Sigmoid colon (tissue), 4 donors: ENCODE measurements around the gene ODAD3.

Experiments
- POLR2A ChIP-seq, 2 donors: fragments of 450-650 bp; IDR thresholded peaks; one replicate each; pipeline ENCODE4 v1.6.1; 2016; ENCODE audit warnings: antibody characterized with exemption in 2 of 2, mild to moderate bottlenecking in 2 of 2, moderate library complexity in 2 of 2
- POLR2AphosphoS5 ChIP-seq, 4 donors: sonication (generic); formaldehyde crosslinking; IDR thresholded peaks; one replicate each; pipeline ENCODE4 v1.6.1; 2017; ENCODE audit warnings: antibody characterized with exemption in 4 of 4

GRCh38 chr19:11390933-11391680 lies 43.8 kb downstream of the ODAD3 start:
- TF ChIP-seq POLR2AphosphoS5 (IDR thresholded peaks at IDR 0.05) (no peak), POLR2A (IDR thresholded peaks at IDR 0.05) (no peak)
